ENCODE results near the gene RORB. TPM values are rescaled to one million over a fixed set of nuclear protein-coding genes. Genes with fewer than 3 reads are reported as not detected.

The RORB gene
- polyA plus RNA-seq, 3 donors, result not detected

DNA sequence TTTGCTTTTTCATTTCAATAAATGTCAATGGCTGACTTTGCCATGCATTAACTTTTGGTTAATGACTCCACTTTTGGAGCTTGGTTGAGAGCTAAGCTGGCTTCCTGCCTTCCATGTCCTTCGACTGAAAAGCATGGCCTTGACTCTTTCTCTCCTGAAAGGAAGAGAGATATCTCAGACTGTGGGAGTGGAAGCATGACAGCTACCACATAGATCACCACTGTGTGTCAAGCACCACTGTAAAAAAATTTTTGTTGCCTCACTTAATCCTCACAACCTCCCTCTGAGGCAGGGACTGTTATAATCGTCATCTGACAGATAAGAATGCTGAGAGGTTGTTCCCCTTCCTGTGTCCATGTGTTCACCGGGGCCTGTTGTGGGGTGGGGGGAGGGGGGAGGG is 184.8 kb downstream of the RORB start:
- TF ChIP-seq, protein P1, sequence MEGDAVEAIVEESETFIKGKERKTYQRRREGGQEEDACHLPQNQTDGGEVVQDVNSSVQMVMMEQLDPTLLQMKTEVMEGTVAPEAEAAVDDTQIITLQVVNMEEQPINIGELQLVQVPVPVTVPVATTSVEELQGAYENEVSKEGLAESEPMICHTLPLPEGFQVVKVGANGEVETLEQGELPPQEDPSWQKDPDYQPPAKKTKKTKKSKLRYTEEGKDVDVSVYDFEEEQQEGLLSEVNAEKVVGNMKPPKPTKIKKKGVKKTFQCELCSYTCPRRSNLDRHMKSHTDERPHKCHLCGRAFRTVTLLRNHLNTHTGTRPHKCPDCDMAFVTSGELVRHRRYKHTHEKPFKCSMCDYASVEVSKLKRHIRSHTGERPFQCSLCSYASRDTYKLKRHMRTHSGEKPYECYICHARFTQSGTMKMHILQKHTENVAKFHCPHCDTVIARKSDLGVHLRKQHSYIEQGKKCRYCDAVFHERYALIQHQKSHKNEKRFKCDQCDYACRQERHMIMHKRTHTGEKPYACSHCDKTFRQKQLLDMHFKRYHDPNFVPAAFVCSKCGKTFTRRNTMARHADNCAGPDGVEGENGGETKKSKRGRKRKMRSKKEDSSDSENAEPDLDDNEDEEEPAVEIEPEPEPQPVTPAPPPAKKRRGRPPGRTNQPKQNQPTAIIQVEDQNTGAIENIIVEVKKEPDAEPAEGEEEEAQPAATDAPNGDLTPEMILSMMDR (IDR thresholded peaks at IDR 0.05), result no peak
- Mint-ChIP-seq H3K27me3 (ENCODE audit: low read depth in 3 of 3) (no peaks in the 10 kb centered on the region), H3K36me3 (no peaks in the 10 kb centered on the region), H3K9me3 (peaks cover 0 to 3% (median 0%) of the 10 kb centered on the region in 7 donors), H3K4me1 (no peaks in the 10 kb centered on the region), H3K4me3 (no peak overlapping the region), H3K27ac (no peak overlapping the region)
- WGBS (ENCODE audit: insufficient coverage), result no CpG with 5 or more reads among the region's 3 CpGs
- no peak overlapping the region for H3K4me3 ChIP-seq (replicated peaks in 1 of 3; ENCODE audit: low read depth in 2 of 3, low read length in 3 of 3)
- no peaks in the 10 kb centered on the region for H3K79me2 ChIP-seq (ENCODE audit: insufficient read depth, low read length)
- H4K20me1 ChIP-seq (ENCODE audit: insufficient read depth, low read length), result no peaks in the 10 kb centered on the region
- no peak overlapping the region for H3K27ac ChIP-seq (ENCODE audit: low read depth in 1 of 2, low read length in 2 of 2)
- H2AFZ ChIP-seq (ENCODE audit: insufficient read depth, low read depth, low read length, poor library complexity, severe bottlenecking), result no peak overlapping the region
- H3K9ac ChIP-seq (ENCODE audit: insufficient read depth, low read length, poor library complexity, severe bottlenecking), result no peak overlapping the region
- H3K36me3 ChIP-seq (replicated peaks in 1 of 2; ENCODE audit: control insufficient read depth in 1 of 2, insufficient read depth in 2 of 2, low read length in 2 of 2), result no peaks in the 10 kb centered on the region
- H3K4me2 ChIP-seq (replicated peaks; ENCODE audit: extremely low read depth, low read length, poor library complexity, severe bottlenecking), result no peak overlapping the region
- intact Hi-C loops (cut with micrococcal nuclease), result no loop called here
- no peaks in the 10 kb centered on the region for H3K9me3 ChIP-seq (replicated peaks in 1 of 2; ENCODE audit: control insufficient read depth in 1 of 2, insufficient read depth in 1 of 2, low read length in 2 of 2)
- DNase-seq, result no peak
- H3K4me1 ChIP-seq (ENCODE audit: control insufficient read depth in 1 of 2, insufficient read depth in 2 of 2, low read length in 2 of 2), result no peaks in the 10 kb centered on the region
- H3K27me3 ChIP-seq (ENCODE audit: control insufficient read depth in 2 of 2, insufficient read depth in 2 of 2, low read length in 2 of 2), result no peaks in the 10 kb centered on the region

DNA sequence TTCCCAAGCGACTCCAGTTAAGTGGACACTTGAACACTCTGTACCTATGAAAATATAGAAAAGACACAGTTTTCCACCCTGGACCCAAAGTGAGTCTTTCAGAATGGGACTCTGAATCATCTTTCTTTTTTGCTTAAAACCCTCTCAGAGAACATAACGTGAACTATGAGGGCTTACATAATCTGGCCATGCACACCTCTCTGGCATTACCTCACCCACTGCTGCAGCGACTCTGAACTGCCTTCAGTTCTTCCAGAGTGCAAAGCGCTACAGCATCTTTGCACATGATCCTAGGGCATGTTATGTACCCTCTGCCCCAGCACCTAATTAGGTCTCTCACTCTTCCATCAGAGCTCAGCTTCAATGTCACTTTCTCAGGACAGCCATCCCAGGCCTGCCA is 186.2 kb downstream of the RORB start:
- Histone ChIP-seq H3K79me2 (ENCODE audit: insufficient read depth, low read length) (no peaks in the 10 kb centered on the region), H3K9ac (ENCODE audit: insufficient read depth, low read length, poor library complexity, severe bottlenecking) (no peak overlapping the region), H2AFZ (ENCODE audit: insufficient read depth, low read depth, low read length, poor library complexity, severe bottlenecking) (no peak overlapping the region), H3K4me3 (replicated peaks in 1 of 3; ENCODE audit: low read depth in 2 of 3, low read length in 3 of 3) (no peak overlapping the region), H4K20me1 (ENCODE audit: insufficient read depth, low read length) (no peaks in the 10 kb centered on the region), H3K27me3 (ENCODE audit: control insufficient read depth in 2 of 2, insufficient read depth in 2 of 2, low read length in 2 of 2) (no peaks in the 10 kb centered on the region), H3K4me1 (ENCODE audit: control insufficient read depth in 1 of 2, insufficient read depth in 2 of 2, low read length in 2 of 2) (no peaks in the 10 kb centered on the region), H3K4me2 (replicated peaks; ENCODE audit: extremely low read depth, low read length, poor library complexity, severe bottlenecking) (no peak overlapping the region), H3K9me3 (replicated peaks in 1 of 2; ENCODE audit: control insufficient read depth in 1 of 2, insufficient read depth in 1 of 2, low read length in 2 of 2) (no peaks in the 10 kb centered on the region), H3K27ac (ENCODE audit: low read depth in 1 of 2, low read length in 2 of 2) (no peak overlapping the region), H3K36me3 (replicated peaks in 1 of 2; ENCODE audit: control insufficient read depth in 1 of 2, insufficient read depth in 2 of 2, low read length in 2 of 2) (no peaks in the 10 kb centered on the region)
- intact Hi-C loops (cut with micrococcal nuclease), result no loop called here
- Mint-ChIP-seq H3K9me3 (peaks cover 0 to 4% (median 0%) of the 10 kb centered on the region in 7 donors), H3K27me3 (ENCODE audit: low read depth in 3 of 3) (peaks cover 0 to 1% (median 0%) of the 10 kb centered on the region in 3 donors), H3K27ac (no peak overlapping the region), H3K4me1 (no peaks in the 10 kb centered on the region), H3K36me3 (no peaks in the 10 kb centered on the region), H3K4me3 (no peak overlapping the region)
- WGBS (ENCODE audit: insufficient coverage), result 82% methylated on average over 3 of the region's 4 CpGs
- DNase-seq, result no peak
- TF ChIP-seq, protein P1 (IDR thresholded peaks at IDR 0.05), result no peak
